GM12864 (cell line): ENCODE measurements around the gene MCCC2.
"Not testable (repeated sequence)": the region's sequence is repeated elsewhere in the genome, so short reads cannot be mapped to it uniquely, and the experiment has no call there.

ENCODE experiments used
- DNase-seq: peaks from one replicate; pipeline ENCODE4 v3.0.0-alpha.2; 2011; ENCODE audit warnings: low read depth
- H3K4me3 ChIP-seq: 2 replicates; pipeline ENCODE4 v1.5.1; 2011; ENCODE audit warnings: mild to moderate bottlenecking, low read depth, low read length, control low read depth
- TF ChIP-seq, protein P1 (sequence below): IDR thresholded peaks from 2 replicates; pipeline ENCODE4 v1.5.1; 2011; ENCODE audit warnings: low read depth, mild to moderate bottlenecking, moderate library complexity, low read length, control low read depth, inconsistent platforms; ENCODE audit errors: missing control alignments

The MCCC2 gene

DNA sequence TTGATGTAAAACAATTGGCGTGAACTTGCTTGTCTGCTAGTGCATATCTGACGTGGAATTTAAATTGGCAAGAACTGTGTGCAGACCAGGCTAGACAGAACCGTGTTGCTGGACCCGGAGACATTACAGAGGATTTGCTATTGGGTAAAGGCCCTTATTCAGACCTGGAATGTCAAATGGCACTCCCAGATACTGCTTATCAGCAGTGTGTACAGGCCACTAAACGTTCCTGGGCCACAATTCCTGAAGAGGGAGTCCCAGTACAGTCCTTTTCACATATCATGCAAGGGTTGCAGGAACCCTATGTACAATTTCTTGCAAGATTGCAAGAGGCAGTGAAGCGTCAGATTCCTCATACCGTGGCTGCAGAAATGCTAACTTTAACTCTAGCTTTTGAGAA, 13.5 kb upstream of the MCCC2 start:
- no peak for DNase-seq
- H3K4me3 ChIP-seq = no peak overlapping the region
- TF ChIP-seq, protein P1, sequence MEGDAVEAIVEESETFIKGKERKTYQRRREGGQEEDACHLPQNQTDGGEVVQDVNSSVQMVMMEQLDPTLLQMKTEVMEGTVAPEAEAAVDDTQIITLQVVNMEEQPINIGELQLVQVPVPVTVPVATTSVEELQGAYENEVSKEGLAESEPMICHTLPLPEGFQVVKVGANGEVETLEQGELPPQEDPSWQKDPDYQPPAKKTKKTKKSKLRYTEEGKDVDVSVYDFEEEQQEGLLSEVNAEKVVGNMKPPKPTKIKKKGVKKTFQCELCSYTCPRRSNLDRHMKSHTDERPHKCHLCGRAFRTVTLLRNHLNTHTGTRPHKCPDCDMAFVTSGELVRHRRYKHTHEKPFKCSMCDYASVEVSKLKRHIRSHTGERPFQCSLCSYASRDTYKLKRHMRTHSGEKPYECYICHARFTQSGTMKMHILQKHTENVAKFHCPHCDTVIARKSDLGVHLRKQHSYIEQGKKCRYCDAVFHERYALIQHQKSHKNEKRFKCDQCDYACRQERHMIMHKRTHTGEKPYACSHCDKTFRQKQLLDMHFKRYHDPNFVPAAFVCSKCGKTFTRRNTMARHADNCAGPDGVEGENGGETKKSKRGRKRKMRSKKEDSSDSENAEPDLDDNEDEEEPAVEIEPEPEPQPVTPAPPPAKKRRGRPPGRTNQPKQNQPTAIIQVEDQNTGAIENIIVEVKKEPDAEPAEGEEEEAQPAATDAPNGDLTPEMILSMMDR = no peak

DNA sequence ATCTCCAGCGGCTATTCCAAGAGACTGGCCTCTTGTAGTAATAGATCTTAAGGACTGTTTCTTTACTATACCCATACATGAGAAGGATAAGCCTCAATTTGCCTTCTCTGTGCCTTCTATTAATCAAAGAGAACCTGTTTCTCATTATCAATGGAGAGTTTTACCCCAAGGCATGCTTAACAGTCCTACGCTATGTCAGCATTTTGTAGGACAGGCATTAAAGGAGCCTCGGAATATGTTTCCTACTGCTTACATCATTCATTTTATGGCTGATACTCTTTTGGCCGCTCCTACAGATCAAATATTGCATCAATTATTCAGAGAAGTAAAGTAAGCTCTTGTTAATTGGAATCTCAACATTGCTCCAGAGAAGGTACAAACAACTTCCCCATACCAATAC, 11.6 kb upstream of the MCCC2 start:
- H3K4me3 ChIP-seq, DNase-seq: not testable (repeated sequence)

DNA sequence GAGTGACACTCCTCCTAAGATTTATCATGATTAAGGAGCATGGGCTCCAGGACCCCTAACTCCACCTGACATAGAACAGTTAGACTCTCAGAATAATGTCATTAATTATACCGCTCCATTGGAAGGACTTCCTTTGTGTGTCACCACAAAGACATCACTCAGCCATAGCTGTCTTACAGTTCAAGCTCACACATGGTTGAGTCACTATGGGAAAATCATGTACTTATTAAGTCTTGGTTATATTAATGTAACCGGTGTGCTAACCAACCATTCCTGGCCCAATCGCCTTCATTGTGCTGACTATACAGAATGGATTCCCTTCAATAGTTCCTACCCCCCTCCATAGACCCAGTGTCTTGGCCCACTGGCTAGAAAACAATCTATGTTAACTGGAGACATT, 10.9 kb upstream of the MCCC2 start:
- no peak for DNase-seq
- TF ChIP-seq, protein P1 = no peak
- no peak overlapping the region for H3K4me3 ChIP-seq

DNA sequence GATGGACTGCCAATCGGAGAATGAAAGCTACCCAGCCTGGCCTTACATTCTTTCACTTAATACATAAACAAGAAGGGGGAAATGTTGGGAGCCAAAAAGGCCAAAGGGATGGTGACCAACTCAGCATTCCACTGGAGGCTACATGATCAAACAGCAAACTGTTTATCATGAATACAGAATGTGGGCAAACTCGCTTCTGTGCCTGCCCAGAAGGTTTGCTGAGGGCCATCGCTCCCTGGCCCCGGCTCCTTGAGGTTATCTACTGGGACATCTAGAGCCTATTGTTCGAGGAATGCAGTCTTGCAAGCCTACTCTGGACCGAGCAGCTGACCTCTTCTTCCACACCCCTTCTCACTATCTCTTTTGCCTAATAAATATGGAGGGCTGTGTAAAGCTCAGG, 9.3 kb upstream of the MCCC2 start:
- DNase-seq, H3K4me3 ChIP-seq: not testable (repeated sequence)

DNA sequence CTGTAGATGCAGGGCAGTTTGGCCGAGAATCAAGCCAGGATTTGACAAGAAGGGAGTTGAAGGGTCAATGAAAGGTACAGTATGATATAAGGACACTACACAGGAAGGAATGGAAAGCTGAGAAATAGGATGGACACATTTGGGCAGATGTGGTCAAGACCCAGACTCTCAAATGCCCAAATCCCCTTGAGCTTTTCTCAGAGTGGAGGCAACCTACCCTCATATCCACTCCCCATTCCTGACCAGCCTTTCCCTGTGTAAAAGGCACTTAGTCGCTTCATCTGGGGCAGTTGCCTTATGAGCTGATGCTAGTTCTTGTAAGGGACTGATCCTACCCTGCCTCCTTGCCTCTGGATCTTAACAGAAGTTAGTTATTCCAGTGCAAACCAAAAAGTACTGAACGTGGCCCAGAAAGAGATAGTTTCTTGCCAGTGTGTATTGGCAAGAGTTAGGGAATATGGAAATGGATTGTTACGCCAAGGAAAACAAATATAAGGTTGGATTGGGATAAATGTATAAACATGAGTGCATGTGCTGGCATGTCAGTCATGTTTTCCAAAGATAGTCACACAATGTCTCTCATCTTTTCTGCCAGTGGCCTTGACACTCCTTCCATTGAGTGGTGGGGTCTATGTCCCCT, 4.1 kb upstream of the MCCC2 start:
- no peak overlapping the region for H3K4me3 ChIP-seq
- no peak for DNase-seq
- TF ChIP-seq, protein P1 = no peak

DNA sequence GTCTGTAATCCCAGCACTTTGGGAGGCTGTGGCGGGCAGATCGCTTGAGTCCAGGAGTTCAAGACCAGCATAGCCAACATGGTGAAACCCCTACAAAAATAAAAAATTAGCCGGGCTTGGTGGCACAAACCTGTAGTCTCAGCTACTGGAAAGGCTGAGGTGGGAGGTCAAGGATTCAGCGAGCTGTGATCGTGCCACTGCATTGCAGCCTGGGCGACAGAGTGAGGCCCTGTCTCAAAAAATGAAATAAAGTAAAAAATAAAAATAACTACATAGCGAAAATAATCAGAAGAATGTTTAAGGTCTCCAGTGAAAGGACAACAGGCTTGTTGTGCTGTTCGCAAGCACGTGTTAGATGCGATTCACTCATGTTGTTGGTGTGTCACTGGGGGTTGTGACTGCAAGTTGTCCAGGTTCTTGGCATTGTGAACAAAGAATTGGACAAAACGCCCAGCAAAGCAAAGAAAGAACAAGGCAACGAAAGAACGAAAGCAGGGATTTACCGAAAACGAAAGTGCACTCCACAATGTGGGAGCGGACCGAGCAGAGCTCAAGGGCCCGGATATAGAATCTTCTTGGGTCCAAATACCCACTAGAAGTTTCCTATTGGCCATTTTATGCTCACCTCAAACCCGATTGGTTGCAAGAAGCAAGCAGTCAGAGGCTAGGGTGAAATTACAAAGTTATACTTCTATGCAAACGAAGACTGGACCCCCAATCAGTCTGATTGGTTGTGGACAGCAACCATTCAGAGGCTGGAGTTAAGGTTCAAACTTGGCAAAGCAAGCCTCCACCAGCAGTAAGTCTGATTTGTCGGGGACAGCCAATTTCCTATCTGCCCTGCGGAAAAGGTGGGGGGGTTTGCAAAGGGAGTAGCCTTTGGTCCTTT, 844 bp upstream of the MCCC2 start:
- DNase-seq = peak; percentile 64
- peak overlapping the region; percentile 79 for H3K4me3 ChIP-seq
- TF ChIP-seq, protein P1 = no peak

DNA sequence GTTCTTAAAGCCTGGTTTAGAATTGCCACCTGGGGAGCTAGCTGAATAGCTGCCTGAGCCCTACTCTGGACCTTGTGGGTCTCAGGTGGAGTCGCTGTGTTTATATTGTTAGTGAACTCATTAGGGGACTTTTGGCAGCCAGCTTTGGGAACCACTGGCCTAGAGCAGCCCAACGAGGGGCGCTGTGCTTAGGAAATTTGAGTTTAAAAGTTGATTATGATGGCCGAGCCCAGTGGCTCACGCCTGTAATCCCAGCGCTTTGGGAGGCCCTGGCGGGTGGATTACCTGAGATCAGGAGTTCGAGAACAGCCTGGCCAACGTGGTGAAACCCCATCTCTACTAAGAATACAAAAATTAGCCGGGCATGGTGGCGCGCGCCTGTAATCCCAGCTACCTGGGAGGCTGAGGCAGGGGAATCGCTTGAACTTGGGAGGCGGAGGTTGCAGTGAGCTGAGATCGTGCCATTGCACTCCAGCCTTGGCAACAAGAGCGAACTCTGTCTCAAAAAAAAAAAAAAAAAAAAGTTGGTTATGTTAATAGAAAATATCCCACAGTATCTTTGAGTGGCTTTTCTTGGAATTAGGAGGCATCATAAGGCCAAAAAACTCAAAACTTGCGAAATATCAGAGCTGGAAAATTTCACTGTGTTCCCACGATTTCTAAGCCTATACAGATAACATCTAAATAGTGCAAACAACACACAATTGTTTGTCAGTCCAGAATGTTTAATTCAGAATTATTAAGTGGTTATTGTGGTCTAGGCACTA, 809 bp downstream of the MCCC2 start:
- TF ChIP-seq, protein P1 = no peak
- DNase-seq = no peak

More for the DNA sequence above, 809 bp downstream of the MCCC2 start:
- H3K4me3 ChIP-seq = peak overlapping the region; percentile 79
